Astrocyte of the hippocampus (primary cell): ENCODE results near the gene ZNF358.

Source experiments
- DNase-seq: peaks from one replicate; pipeline ENCODE4 v3.0.0; 2011; ENCODE audit warnings: low read depth, low spot score

ZNF358 gene

GRCh38 chr19:7519361-7520130 lies 3.6 kb downstream of the ZNF358 start:
- DNase-seq = no peak

GRCh38 chr19:7520131-7521051 lies 4.5 kb downstream of the ZNF358 start:
- no peak for DNase-seq

- no peak for DNase-seq
Measured at GRCh38 chr19:7521551-7522071, 5.7 kb downstream of the ZNF358 start.

- DNase-seq = peak; percentile 99
Measured at GRCh38 chr19:7522072-7522922, 6.4 kb downstream of the ZNF358 start, which contains the start of gene MCOLN1. TSS of gene MCOLN1 (plus strand) at chr19:7522624. CDS start at chr19:7522751, 127 bp downstream.

GRCh38 chr19:7522923-7523667 lies 7.2 kb downstream of the ZNF358 start:
- DNase-seq = no peak

- DNase-seq = no peak
Measured at GRCh38 chr19:7524523-7524922, 8.6 kb downstream of the ZNF358 start.

GRCh38 chr19:7524992-7525739 lies 9.3 kb downstream of the ZNF358 start:
- DNase-seq = no peak

- DNase-seq = no peak
Measured at GRCh38 chr19:7526059-7526929, 10.4 kb downstream of the ZNF358 start.

GRCh38 chr19:7527516-7528191 lies 11.8 kb downstream of the ZNF358 start:
- no peak for DNase-seq

- no peak for DNase-seq
Measured at GRCh38 chr19:7528192-7528519, 12.3 kb downstream of the ZNF358 start.

GRCh38 chr19:7528522-7529245 lies 12.8 kb downstream of the ZNF358 start:
- no peak for DNase-seq

- no peak for DNase-seq
Measured at GRCh38 chr19:7529246-7529600, 13.3 kb downstream of the ZNF358 start.

- DNase-seq = no peak
Measured at GRCh38 chr19:7529610-7530490, 13.9 kb downstream of the ZNF358 start.

GRCh38 chr19:7533281-7533885 lies 17.5 kb downstream of the ZNF358 start:
- DNase-seq = peak; percentile 56

GRCh38 chr19:7533925-7534480 lies 18.1 kb downstream of the ZNF358 start:
- peak; percentile 94 for DNase-seq

- peak; percentile 87 for DNase-seq
Measured at GRCh38 chr19:7534531-7535046, 18.7 kb downstream of the ZNF358 start.
